Measurements from ENCODE around the gene PSKH1. TPM values are rescaled to one million over a fixed set of nuclear protein-coding genes. Genes with fewer than 3 reads are reported as not detected.

Gene PSKH1
- total RNA-seq (2022; extraction: Qiagen RNA extraction) = 11.0 to 19.4 TPM (median 16.2 TPM) in 5 replicates

DNA sequence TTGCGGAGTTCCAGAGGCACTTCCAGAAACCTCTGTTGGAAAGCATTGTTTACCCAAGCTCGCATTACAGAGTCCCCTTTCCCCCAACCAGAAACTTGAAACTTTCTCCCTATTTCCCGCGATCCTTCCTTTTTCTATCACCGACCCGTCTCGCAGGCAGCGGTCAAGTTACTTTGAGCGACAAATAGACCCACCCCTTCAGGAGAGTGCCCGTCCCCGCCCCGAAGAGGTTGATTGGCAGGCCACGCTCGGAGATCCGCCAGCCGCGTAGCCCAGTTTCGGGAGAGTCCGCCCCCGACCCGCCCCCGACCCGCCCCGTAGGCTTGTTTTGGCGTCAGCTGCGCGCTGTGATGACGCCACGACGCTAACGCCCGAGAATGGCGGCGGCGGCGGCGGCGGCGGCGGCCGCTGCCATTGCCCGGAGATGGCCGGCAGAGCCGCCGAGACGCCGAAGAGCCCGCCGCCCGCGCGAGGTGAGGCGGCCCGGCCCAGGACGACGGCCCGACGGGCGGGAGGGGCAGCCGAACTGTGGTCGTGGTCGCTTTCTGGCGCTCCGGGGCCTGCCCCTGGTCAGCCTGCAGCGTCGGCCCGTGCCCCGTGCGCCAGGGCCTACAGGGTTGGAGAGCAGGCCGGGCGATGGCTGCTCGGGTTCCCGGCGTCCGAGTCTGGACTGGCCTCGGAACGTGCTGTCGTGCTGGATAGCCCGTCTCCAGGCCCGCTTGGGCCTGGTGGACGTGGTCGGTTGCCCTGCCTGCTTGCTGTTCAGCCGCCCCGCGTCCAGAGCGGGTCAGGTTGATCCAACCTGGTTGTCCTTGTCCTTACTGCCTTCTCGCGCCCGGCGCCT is at the start of gene PSKH1:
Gene PSKH1 (plus strand): TSS at position 356 of the 844 bp plus-strand sequence. CDS start 15,496 bp downstream, outside the sequence.

DNA sequence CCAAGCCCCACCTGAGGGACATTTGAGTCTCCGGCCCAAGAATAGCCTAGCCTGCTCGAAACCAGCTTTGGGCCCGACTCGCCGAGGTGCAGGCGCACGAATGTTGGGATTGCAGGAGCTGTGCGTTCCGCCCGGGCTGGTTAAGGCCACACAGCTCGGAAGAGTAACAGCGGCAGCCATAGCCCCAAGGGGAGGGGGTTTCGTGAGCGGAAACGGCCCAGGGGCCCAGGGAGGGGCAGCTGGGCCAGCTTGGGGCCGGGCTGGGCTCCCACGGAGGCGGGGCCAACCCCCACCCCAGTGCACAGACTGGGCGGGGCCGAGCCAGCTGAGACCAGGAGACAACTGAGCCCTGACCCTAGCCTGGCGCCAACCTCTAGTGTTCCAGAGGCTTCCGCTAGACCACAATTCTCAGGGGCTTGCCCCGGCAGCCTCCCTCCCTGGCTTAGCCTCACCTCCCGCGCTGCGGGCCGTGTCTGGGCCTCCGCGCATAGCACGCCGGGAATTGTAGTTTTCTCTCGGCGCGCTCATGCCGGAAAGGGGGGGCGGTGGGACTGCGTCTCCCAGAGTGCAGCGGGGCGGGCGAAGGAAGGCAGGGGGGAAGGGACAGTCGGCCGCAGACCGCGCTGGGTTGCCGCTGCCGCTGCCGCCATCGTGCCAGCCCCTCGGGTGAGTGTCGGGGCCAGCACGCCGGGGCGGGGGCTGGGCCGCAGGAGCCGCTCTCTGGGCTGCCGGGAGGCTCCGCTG is 46.6 kb upstream of the PSKH1 start, which contains the start of gene NUTF2:
Gene NUTF2 (plus strand): TSS at position 614 of the 744 bp plus-strand sequence. CDS start 18,198 bp downstream, outside the sequence.

DNA sequence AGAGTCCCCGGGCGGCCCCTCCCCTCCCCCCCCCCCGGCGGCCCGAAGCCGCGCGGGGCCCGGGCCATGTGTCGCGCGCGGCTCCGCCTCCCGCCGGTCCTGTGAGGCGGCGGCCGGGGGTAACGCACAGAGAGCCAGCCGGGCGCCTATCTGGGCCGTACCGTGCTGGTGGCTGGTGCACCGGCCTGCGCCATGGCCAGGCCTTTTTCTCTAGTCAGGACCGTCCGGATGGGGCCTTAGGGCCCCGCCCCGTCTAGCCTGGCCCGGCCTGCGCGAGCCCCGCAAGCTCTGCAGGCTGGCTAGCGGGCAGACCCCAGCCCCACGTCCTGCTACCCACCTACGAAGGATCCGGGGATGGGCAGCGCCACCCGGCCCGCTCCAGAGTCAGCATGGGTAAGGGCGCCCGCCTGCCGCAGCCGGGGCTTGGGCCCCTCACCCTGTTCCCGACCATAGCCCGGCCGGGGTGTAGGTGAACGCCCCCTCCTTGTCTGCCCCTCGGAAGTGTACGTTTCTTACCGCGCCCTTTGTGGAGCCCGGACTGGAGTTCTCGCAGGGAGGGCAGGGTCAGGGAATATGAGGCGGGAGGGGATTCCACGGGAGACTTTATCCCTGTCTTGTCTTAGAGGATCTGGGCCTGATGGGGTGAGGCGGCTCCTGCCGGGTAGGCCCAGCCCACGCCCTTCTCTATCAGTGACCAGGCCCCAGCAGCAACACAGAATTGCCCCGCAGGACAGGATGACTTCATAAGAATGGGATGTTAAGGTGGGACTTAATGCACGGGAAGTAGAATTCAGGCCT is 45.8 kb upstream of the PSKH1 start, which contains the start of gene CENPT:
Gene CENPT (minus strand): TSS at position 630 of the 798 bp plus-strand sequence. CDS start 13,834 bp downstream, outside the sequence.

DNA sequence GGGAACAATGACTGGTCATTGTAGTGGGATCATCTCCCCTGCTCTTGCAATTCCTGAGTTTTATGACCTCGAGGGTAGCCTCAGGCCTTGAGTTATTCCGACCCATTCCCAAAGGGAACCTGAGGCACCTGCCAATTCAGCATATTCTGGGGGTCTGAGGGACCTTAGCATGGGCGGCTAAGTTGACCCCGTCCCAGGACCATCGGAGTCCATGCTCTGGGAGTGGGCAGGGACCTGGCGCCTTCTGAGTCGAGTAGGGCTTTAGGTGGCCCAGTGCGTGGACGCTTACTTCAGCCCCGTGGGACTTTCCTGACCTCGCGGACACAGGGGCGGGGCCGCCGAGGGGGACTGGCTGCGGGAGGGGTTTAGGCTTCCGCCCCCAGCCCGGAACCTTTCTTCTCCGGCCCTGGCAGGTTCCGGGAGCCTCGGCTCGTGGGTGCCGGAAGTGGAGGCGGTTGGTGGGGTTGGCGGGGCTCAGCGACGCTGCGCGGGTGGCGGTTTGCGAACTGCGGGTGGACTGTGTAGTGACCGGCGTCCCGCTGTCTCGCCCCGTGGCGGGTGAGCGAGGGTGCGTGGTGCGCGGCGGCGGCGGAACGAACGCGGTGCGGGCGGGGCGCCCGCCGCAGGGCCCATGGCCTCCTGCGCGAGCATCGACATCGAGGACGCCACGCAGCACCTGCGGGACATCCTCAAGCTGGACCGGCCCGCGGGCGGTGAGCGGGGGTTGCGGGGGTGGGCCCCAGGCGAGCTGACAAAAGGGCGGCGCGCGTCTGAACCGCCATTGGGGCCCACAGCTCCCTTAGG is 20.2 kb upstream of the PSKH1 start, which contains the start of gene EDC4:
Gene EDC4 (plus strand): TSS at position 422 of the 804 bp plus-strand sequence. CDS start 210 bp downstream, at position 632.

DNA sequence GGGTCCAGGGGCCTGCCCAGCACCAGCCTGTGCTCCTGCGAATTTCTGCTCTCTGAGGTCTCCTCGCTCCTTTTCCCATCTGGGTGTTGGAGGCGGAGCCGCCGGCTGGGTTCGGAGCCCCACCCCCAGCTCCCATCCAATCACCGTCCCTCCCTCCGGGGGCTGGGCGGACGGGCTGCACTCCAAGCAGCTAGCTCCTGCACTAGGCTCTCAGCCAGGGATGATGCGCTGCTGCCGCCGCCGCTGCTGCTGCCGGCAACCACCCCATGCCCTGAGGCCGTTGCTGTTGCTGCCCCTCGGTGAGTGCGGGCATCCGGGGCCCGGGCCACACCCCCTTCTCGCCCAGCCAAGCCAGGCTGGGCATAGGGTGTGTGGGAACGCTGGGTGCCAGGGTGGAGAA is 8.4 kb upstream of the PSKH1 start, which contains the start of gene NRN1L:
Gene NRN1L (plus strand): TSS at position 202 of the 400 bp plus-strand sequence. CDS start 19 bp downstream, at position 221.

DNA sequence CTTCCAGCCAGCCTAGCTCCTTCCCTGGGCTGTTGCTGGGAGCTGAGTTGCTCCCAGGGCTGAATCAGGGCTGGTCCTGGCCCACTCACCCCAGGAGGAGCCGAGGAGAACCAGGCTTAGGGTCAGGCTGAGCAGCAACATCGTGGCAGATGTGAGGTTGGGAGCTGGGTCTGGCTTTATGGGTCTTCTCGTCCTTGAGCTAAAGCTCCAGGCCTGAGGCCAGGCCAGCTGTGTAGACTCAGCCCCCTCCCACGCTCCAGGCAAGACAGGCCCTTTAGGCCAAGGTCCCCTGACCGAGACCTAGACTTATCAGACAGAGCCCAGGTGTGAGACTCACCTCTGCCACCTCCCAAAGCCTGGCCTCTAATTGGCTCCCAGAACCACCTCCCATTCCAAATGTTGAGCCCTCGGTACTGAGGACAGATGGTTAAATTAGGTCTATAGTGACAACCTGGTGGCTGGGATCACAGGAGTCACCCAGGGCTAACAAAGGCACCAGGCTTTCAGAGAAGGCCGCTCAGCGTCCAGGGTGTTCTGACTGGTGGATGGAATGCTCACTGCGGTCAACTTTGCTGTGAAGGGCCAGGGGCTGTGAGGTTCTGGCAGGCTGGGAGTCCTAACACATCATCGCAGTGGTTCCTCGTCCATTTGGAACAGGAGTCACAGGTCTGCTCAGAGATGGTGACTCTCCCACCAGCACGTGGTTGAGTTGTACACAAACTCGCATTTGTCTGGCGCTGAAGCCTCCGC is 38.8 kb downstream of the PSKH1 start, which contains the start of gene CTRL:
Gene CTRL (minus strand): TSS at position 151 of the 750 bp plus-strand sequence. CDS start 10 bp downstream, at position 141.

DNA sequence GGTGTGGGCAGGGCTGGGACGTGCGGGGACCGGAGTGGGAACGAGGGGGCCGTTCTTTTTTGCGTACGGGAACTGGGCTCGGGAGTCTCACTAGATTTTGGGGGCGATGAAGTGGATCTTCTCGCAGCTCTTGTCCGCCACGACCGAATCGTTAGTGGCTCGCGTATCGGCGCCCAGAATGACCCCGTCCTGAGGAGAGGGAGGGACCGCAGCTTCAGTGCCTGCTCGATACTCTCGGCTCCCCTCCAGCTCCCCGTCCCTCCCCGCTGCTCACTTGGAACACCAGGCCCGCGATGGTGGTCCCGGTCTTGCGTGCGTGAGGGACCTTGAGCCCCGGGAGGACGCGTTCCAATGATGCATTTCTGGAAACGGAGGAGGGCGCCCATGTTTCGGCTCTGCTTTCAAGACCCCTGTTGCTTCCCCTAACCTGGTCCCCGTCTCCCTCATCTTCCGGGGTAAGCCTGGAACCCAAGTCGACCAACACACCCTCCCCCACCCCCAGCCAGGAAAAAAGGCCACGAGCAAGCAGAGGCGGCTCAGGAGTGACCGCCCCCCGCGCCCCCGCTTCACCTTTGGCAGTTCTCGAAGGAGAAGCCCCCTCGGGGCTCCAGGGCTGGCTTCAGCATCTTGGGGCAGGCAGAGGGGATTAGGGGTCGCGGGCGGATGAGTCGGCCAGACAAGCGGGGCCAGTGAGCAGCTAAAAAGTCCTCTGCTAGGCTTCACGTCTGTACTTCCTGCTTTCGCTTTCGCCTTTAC is 43.2 kb downstream of the PSKH1 start, which contains the start of gene PSMB10:
Gene PSMB10 (minus strand): TSS at position 727 of the 756 bp plus-strand sequence. CDS start 101 bp downstream, at position 626.

DNA sequence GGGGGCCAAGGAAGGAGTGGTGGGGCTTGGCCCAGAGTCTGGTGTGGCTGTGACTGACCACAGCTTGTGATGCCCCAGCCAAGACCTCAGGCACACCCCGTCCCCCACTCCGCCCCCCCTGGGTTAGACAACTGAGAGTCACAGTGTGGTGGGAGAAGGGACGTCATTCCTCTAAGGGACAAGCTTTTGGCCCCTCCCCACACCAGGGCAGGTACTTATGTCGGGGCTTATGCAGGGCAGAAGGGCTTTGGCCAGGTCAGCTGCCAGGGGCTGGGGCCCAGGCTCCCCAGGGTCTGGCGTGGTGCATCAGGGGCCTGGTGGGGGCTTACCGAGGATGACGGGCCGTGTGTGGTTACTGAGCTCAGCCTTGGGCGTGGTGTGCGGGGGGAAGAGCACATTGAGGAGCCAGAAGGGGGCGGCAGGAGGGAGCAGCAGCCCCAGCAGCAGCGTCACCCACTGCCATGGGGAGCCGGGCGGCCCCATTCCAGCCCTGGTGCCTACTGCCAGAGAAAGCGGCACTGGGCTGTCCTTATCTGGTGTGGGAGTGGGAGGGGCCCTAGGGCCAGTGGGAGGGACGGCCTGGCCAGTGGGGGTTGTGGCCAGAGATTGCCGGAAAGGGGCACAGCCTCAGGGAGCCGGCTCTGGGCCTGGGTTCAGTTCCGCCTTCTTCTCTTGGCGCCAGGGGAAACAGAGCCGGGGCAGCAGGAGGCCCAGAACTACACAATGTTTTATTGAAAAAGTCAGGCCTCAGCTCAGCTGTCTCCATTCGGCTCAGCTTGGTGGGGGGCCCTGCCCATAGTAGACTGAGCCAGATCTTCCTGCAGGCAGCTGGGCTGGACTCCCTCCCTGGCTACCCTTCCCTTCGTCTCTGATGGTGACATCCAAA is 50.8 kb downstream of the PSKH1 start, which contains the start of gene LCAT:
Gene LCAT (minus strand): TSS at position 502 of the 886 bp plus-strand sequence. CDS start 19 bp downstream, at position 483.

DNA sequence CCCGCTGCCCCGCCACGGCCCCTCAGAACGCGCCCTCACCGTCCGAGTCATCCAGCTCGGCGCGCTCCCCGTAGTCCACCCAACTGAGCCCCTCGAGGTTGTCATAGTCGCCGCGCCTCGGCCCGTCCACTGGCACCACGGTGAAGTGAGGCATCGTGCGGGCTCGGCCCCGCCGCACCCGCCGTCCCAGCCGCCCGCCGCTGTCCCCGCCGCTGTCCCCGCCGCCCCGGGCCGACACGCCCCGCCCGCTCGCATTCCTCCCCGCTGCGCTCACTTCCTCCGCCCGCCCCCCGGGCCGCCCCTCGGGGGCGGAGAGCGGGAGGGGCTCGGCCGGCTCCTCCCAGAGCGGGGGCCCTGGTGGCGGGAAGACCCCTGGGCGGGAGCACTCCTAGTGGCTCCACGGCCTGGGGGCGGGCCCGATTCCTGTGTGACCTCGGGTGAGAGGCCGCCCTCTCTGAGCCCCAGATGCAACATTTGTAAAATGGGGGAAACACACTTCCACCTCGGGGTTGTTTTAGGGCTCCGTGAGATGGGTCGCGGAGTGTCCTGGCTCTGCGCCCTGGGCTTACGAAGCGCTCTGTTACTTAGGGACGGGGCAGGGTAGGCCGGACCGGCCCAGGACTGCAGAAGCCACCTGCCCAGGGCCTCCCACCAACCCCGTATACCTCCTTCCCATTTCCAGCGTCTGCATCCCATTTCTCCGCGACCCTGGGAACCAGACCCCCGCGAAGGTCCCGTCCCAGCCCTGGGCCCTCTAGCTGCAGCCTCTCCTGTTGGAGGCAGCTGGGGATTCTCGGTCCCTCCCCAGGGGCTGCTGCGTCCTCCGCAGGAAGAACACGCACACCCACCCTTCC is 75.6 kb downstream of the PSKH1 start, which contains the start of gene SLC12A4:
Gene SLC12A4 (minus strand): TSS at position 238 of the 854 bp plus-strand sequence. CDS start 84 bp downstream, at position 154.

Other genes with a start within 250 kb of the PSKH1 start
- gene CARMIL2, start 248.1 kb upstream of the PSKH1 start, total RNA-seq (2022; extraction: Qiagen RNA extraction) = 1.3 to 1.8 TPM (median 1.7 TPM) in 5 replicates
- 27.6 to 38.3 TPM (median 36.3 TPM) in 5 replicates for gene ACD, start 233.0 kb upstream of the PSKH1 start, total RNA-seq (2022; extraction: Qiagen RNA extraction)
- gene PARD6A, start 232.3 kb upstream of the PSKH1 start, total RNA-seq (2022; extraction: Qiagen RNA extraction) = 1.0 to 2.3 TPM (median 1.8 TPM) in 5 replicates
- gene ENKD1, start 226.5 kb upstream of the PSKH1 start, total RNA-seq (2022; extraction: Qiagen RNA extraction) = 6.7 to 12.9 TPM (median 12.3 TPM) in 5 replicates
- 0.16 to 0.19 TPM (median 0.18 TPM) in 3 of 5 replicates, not detected in the others for gene C16orf86, start 226.4 kb upstream of the PSKH1 start, total RNA-seq (2022; extraction: Qiagen RNA extraction)
- gene GFOD2, start 173.9 kb upstream of the PSKH1 start, total RNA-seq (2022; extraction: Qiagen RNA extraction) = 16.2 to 17.8 TPM (median 16.9 TPM) in 5 replicates
- 8.3 to 10.2 TPM (median 9.6 TPM) in 5 replicates for gene RANBP10, start 86.7 kb upstream of the PSKH1 start, total RNA-seq (2022; extraction: Qiagen RNA extraction)
- 0.40 to 0.83 TPM (median 0.61 TPM) in 5 replicates for gene TSNAXIP1, start 86.4 kb upstream of the PSKH1 start, total RNA-seq (2022; extraction: Qiagen RNA extraction)
- 26.4 to 43.9 TPM (median 41.9 TPM) in 5 replicates for gene THAP11, start 50.9 kb upstream of the PSKH1 start, total RNA-seq (2022; extraction: Qiagen RNA extraction)
- 226 to 250 TPM (median 240 TPM) in 5 replicates for gene NUTF2, start 46.3 kb upstream of the PSKH1 start, total RNA-seq (2022; extraction: Qiagen RNA extraction)
- gene CENPT, start 45.6 kb upstream of the PSKH1 start, total RNA-seq (2022; extraction: Qiagen RNA extraction) = 25.7 to 33.9 TPM (median 29.4 TPM) in 5 replicates
- 42.6 to 67.0 TPM (median 63.9 TPM) in 5 replicates for gene EDC4, start 20.2 kb upstream of the PSKH1 start, total RNA-seq (2022; extraction: Qiagen RNA extraction)
- 0.14 to 0.32 TPM (median 0.27 TPM) in 4 of 5 replicates, not detected in the other for gene NRN1L, start 8.4 kb upstream of the PSKH1 start, total RNA-seq (2022; extraction: Qiagen RNA extraction)
- gene CTRL, start 38.6 kb downstream of the PSKH1 start, total RNA-seq (2022; extraction: Qiagen RNA extraction) = 1.2 to 2.7 TPM (median 1.6 TPM) in 5 replicates
- gene PSMB10, start 43.6 kb downstream of the PSKH1 start, total RNA-seq (2022; extraction: Qiagen RNA extraction) = 36.5 to 61.0 TPM (median 54.1 TPM) in 5 replicates
- gene LCAT, start 50.9 kb downstream of the PSKH1 start, total RNA-seq (2022; extraction: Qiagen RNA extraction) = 6.5 to 12.5 TPM (median 11.5 TPM) in 5 replicates
- gene SLC12A4, start 75.4 kb downstream of the PSKH1 start, total RNA-seq (2022; extraction: Qiagen RNA extraction) = 23.7 to 35.7 TPM (median 32.6 TPM) in 5 replicates
- gene DPEP3, start 87.2 kb downstream of the PSKH1 start, total RNA-seq (2022; extraction: Qiagen RNA extraction) = not detected in 5 replicates
- gene DPEP2, start 106.2 kb downstream of the PSKH1 start, total RNA-seq (2022; extraction: Qiagen RNA extraction) = not detected in 5 replicates
- not detected in 5 replicates for gene DPEP2NB, start 122.7 kb downstream of the PSKH1 start, total RNA-seq (2022; extraction: Qiagen RNA extraction)
- gene DDX28, start 130.0 kb downstream of the PSKH1 start, total RNA-seq (2022; extraction: Qiagen RNA extraction) = 17.0 to 20.9 TPM (median 20.2 TPM) in 5 replicates
- gene DUS2, start 130.0 kb downstream of the PSKH1 start, total RNA-seq (2022; extraction: Qiagen RNA extraction) = 16.2 to 19.8 TPM (median 17.6 TPM) in 5 replicates
- 14.5 to 15.4 TPM (median 14.9 TPM) in 5 replicates for gene NFATC3, start 192.1 kb downstream of the PSKH1 start, total RNA-seq (2022; extraction: Qiagen RNA extraction)

All from A549 treated with CORT108297 at 1 μM for 4 hours (cell line).